GM20000 (cell line): ENCODE results near the gene GRIK5.
A peak's percentile ranks its signal among the peaks of the same experiment; 100 is the strongest.
"Not testable (repeated sequence)": the region's sequence is repeated elsewhere in the genome, so short reads cannot be mapped to it uniquely, and the experiment has no call there.

Experiments used
- DNase-seq: peaks from one replicate; pipeline ENCODE4 v3.0.0; 2012; ENCODE audit warnings: low spot score
- TF ChIP-seq, protein P1 (sequence below): IDR thresholded peaks from 2 replicates; pipeline ENCODE4 v1.5.1; 2012; ENCODE audit warnings: mild to moderate bottlenecking, control low read depth; ENCODE audit errors: extremely low read depth, missing control alignments

The GRIK5 gene

DNA sequence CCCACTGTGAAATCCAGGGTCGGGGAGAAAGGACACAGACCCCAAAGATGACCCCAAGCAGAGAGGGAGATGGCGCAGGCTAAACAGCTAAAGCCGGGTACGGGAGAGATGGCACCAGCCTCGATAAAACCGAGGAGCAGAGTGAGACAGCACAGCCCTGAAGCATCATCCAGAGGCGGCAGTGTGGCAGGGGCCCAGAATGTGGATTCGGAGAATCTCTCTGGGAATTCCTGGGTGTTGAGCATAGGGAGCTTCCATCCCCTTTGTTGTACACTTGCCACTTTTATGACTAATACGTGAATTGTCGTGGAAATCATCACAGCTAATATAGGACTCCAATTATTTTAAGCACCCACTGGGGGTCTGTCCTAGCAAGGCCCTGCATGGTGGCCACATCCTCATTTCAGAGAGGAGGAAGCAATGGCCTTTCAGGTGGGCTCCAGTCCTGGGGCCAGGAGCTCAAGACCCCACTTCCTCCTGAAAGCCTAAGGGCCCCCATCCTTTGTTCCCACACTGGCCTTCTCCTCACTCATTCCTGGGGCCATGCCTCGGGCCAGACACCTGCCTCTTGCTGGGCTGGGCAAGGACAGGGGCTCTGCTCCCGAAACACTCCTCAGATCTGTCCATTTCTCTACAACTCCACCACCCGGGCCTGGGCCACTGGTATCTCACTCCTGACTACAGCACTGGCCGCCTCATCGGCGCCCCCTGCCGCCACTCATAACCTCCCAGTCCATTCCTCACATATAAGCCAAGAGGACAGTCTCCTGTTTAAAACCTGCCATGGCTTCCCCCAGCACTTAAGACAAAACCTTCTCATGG, 46.7 kb downstream of the GRIK5 start:
- TF ChIP-seq, protein P1, sequence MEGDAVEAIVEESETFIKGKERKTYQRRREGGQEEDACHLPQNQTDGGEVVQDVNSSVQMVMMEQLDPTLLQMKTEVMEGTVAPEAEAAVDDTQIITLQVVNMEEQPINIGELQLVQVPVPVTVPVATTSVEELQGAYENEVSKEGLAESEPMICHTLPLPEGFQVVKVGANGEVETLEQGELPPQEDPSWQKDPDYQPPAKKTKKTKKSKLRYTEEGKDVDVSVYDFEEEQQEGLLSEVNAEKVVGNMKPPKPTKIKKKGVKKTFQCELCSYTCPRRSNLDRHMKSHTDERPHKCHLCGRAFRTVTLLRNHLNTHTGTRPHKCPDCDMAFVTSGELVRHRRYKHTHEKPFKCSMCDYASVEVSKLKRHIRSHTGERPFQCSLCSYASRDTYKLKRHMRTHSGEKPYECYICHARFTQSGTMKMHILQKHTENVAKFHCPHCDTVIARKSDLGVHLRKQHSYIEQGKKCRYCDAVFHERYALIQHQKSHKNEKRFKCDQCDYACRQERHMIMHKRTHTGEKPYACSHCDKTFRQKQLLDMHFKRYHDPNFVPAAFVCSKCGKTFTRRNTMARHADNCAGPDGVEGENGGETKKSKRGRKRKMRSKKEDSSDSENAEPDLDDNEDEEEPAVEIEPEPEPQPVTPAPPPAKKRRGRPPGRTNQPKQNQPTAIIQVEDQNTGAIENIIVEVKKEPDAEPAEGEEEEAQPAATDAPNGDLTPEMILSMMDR, result peak; percentile 45
- no peak for DNase-seq

DNA sequence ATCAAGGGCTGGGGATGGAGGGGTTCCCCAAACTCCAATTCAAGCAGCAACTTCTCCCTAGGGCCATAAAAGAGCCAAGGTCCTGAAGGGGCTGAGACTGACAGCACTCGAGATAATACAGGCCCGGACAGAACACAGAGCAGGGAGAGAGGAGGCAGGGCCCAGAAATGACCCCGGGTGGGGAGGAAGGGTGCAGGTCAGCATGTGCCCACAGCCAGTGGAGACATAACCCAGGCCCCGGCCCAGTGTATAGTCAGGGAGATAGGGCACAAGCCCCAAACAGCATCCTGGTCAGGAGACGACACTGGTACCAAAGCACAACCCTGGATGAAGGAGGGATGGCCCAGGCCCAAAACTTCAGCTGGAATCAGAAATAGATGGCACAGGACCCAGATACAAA, 47.4 kb downstream of the GRIK5 start:
- no peak for DNase-seq
- TF ChIP-seq, protein P1, result no peak

DNA sequence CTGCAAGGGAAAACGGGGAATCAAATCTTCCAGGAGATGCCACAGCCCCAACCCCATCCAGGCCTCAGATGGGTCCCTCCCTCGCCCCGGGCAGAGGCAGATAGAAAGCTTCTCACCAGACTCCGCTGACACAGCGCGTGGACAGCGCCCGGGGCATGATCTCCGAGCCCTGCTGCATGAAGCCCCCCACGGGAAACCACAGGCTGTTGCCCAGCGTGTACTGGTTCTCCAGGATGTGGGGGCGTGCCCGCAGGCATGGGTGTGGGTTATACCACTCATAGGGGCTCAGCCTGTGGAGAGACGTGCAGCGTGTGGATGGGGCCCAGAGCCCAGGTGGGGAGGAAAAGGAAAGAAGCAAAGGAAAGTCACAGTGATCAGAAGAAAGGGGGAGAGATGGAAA, 48.8 kb downstream of the GRIK5 start:
- TF ChIP-seq, protein P1, result no peak

DNA sequence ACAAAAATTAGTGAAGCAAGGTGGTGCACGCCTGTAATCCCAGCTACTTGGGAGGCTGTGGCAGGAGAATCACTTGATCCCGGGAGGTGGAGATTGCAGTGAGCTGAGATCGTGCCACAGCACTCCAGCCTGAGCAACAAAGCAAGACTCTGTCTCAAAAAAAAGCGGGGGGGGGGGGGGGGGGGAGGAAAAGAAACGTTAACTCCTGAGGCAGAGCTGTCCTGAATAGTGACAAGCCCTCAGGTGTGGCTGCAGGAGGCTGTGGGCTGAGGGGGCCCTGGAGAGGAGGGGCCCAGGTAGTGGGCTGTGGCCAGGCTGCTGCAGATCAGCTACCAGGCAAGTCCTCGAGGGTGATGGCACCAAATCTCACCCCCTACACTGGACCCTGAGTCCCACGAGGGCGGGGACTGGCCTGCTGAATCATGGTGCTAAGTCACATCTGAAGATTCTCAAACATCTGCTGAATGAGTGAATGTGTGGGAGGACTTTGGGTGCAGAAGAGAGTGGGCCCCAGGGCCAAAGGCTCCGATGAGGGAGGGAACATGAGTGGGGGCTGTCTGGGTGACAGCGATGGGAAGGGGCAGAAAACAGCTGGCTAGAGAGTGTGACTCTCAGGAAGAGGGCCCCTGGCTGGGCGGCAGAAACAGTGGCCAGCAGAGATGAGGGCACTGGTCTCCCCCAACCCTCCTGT, 51.4 kb downstream of the GRIK5 start:
- DNase-seq, result no peak
- TF ChIP-seq, protein P1, result no peak

More for the DNA sequence above, 48.8 kb downstream of the GRIK5 start:
- DNase-seq, result no peak

DNA sequence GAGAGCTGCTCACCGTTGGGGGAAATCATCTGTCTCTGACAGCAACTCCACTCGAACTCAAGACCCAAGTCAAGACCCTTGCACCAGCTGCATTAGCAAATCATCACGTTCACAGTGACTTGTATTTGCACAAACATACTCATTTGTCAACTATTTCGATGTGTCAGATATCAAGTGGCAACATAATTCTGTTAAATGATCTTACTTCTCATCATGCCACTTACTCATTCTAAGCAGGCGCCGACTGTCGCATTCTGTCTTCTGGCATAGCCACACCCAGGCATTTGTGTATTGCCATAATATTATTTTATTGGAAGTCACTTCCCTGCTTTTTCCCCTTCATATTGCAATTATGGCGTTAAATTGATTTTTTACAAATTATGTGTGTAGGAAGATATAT, 53.0 kb downstream of the GRIK5 start:
- TF ChIP-seq, protein P1, result no peak
- no peak for DNase-seq

DNA sequence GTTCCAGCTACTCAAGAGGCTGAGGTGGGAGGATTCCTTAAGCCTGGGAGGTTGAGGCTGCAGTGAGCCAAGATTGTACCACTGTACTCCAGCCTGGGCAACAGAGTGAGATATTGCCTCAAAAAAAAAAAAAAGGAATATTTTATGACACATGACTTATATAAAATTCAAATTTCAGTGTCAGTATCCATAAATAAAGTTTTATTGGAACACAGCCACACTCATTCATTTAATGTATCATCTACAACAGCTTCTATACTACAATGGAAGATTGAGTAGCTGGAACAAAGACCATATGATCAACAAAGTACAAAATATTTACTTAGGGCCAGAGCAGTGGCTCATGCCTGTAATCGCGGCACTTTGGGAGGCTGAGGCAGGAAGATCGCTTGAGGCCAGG, 57.3 kb downstream of the GRIK5 start:
- DNase-seq, result not testable (repeated sequence)

DNA sequence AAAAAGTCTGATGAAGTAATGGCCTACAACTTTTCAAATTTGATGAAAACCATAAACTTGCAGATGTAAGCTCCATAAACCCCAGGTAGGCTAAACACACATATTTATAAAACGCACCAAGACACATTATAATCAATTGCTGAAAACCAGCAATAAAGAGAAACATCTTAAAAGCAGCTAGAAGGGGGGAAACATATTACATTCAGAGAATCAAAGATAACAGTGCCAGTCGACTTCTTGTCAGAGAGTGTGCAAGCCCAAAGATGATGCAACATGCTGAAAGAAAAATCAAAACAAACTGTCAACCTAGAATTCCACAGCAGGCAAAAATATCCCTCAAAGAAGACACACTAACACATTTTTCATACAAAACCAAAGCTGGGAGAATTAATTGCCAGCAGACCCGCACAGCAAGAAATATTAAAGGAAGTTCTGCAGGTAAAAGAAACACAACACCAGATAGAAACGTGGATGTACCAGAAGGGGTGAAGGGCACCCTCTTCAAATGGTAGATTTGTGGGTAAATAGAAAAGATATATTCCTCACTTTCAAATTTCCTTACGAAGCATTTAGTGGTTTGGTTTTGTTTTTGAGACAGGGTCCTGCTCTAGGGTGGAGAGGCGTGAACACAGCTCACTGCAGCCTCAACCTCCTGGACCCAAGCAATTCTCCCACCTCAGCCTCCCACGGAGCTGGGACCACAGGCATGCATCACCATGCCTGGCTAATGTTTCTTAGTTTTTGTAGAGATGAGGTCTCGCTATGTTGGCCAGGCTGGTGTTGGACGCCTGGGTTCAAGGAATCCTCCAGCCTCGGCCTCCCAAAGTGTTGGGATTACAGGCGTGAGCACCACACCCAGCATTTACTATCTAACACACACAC, 59.5 kb downstream of the GRIK5 start:
- DNase-seq, result no peak
- TF ChIP-seq, protein P1, result no peak
